ENCODE results near the gene MKS1.

Gene MKS1

GRCh38 chr17:58208344-58208743 lies 10.7 kb downstream of the MKS1 start:
- Histone ChIP-seq H3K9me3 (ENCODE audit: low read length) (no peaks in the 10 kb centered on the region), H3K36me3 (ENCODE audit: insufficient read depth, low read length) (0 out of 2 replicates have a peak, but pooled peaks cover 3% of the 10 kb centered on the region), H3K9me2 (ENCODE audit: low read depth, low read length) (no peaks in the 10 kb centered on the region), H3K27me3 (ENCODE audit: insufficient read depth, low read length) (no peaks in the 10 kb centered on the region; the same call in 1 of the 2 replicates), H3K4me3 (ENCODE audit: low read depth, low read length, poor library complexity, severe bottlenecking) (no peak overlapping the region), H3K4me1 (ENCODE audit: insufficient read depth, low read length, severe bottlenecking) (no peaks in the 10 kb centered on the region), H3K4me2 (ENCODE audit: low read length) (no peak overlapping the region), H3K79me2 (ENCODE audit: insufficient read depth, low read length) (no peaks in the 10 kb centered on the region), H3F3A (ENCODE audit: insufficient read depth, low read length) (no peaks in the 10 kb centered on the region), H3K27ac (ENCODE audit: low read depth, low read length, poor library complexity, severe bottlenecking) (no peak overlapping the region), H3K9ac (ENCODE audit: low read length) (no peak overlapping the region), H4K20me1 (ENCODE audit: insufficient read depth, low read length) (no peaks in the 10 kb centered on the region), H2AFZ (ENCODE audit: low read length) (no peak overlapping the region)
- TF ChIP-seq CTCF (IDR thresholded peaks at IDR 0.05; ENCODE audit: low read length): no peak
- TF ChIP-seq EZH2 (IDR thresholded peaks at IDR 0.05; ENCODE audit: borderline replicate concordance, low read length): no peak

- no peak overlapping the region for H3K27ac ChIP-seq (ENCODE audit: low read depth, low read length, poor library complexity, severe bottlenecking)
- no peaks in the 10 kb centered on the region for H4K20me1 ChIP-seq (ENCODE audit: insufficient read depth, low read length)
- no peak overlapping the region for H3K9ac ChIP-seq (ENCODE audit: low read length)
- H3K4me2 ChIP-seq (ENCODE audit: low read length): no peak overlapping the region
- no peaks in the 10 kb centered on the region for H3K9me3 ChIP-seq (ENCODE audit: low read length)
- no peak overlapping the region for H2AFZ ChIP-seq (ENCODE audit: low read length)
- no peaks in the 10 kb centered on the region for H3K4me1 ChIP-seq (ENCODE audit: insufficient read depth, low read length, severe bottlenecking)
- no peak for TF ChIP-seq CTCF (IDR thresholded peaks at IDR 0.05; ENCODE audit: low read length)
- no peak for TF ChIP-seq EZH2 (IDR thresholded peaks at IDR 0.05; ENCODE audit: borderline replicate concordance, low read length)
- H3K9me2 ChIP-seq (ENCODE audit: low read depth, low read length): no peaks in the 10 kb centered on the region
- H3K79me2 ChIP-seq (ENCODE audit: insufficient read depth, low read length): no peaks in the 10 kb centered on the region
- no peaks in the 10 kb centered on the region; the same call in 1 of the 2 replicates for H3K27me3 ChIP-seq (ENCODE audit: insufficient read depth, low read length)
- H3F3A ChIP-seq (ENCODE audit: insufficient read depth, low read length): no peaks in the 10 kb centered on the region
- no peak overlapping the region for H3K4me3 ChIP-seq (ENCODE audit: low read depth, low read length, poor library complexity, severe bottlenecking)
- H3K36me3 ChIP-seq (ENCODE audit: insufficient read depth, low read length): 0 out of 2 replicates have a peak, but pooled peaks cover 3% of the 10 kb centered on the region
These were observed 11.6 kb downstream of the MKS1 start for GRCh38 chr17:58207451-58207850.

GRCh38 chr17:58205936-58206335 lies 13.1 kb downstream of the MKS1 start:
- no peak for TF ChIP-seq CTCF (IDR thresholded peaks at IDR 0.05; ENCODE audit: low read length)
- TF ChIP-seq EZH2 (IDR thresholded peaks at IDR 0.05; ENCODE audit: borderline replicate concordance, low read length): no peak
- no peaks in the 10 kb centered on the region for H3K79me2 ChIP-seq (ENCODE audit: insufficient read depth, low read length)
- no peak overlapping the region for H2AFZ ChIP-seq (ENCODE audit: low read length)
- H3K36me3 ChIP-seq (ENCODE audit: insufficient read depth, low read length): no peaks in the 10 kb centered on the region
- H3K27ac ChIP-seq (ENCODE audit: low read depth, low read length, poor library complexity, severe bottlenecking): no peak overlapping the region
- no peak overlapping the region for H3K4me2 ChIP-seq (ENCODE audit: low read length)
- H3K9me3 ChIP-seq (ENCODE audit: low read length): no peaks in the 10 kb centered on the region
- no peaks in the 10 kb centered on the region for H3K9me2 ChIP-seq (ENCODE audit: low read depth, low read length)
- no peaks in the 10 kb centered on the region for H4K20me1 ChIP-seq (ENCODE audit: insufficient read depth, low read length)
- H3K4me1 ChIP-seq (ENCODE audit: insufficient read depth, low read length, severe bottlenecking): no peaks in the 10 kb centered on the region
- no peaks in the 10 kb centered on the region; the same call in 1 of the 2 replicates for H3K27me3 ChIP-seq (ENCODE audit: insufficient read depth, low read length)
- H3K4me3 ChIP-seq (ENCODE audit: low read depth, low read length, poor library complexity, severe bottlenecking): no peak overlapping the region
- H3K9ac ChIP-seq (ENCODE audit: low read length): no peak overlapping the region
- no peaks in the 10 kb centered on the region for H3F3A ChIP-seq (ENCODE audit: insufficient read depth, low read length)
